NCI-H82 (cell line): ENCODE data around the gene PAPLN.
A peak's percentile ranks its signal among the peaks of the same experiment; 100 is the strongest.
"Not testable (repeated sequence)": the region's sequence is repeated elsewhere in the genome, so short reads cannot be mapped to it uniquely, and the experiment has no call there.

Experiments used
- DNase-seq: peaks from one replicate; lab custom pipeline; 2025; lab: John Stamatoyannopoulos, UW

PAPLN gene

GRCh38 chr14:73290279-73290678 lies 53.0 kb downstream of the PAPLN start:
- no peak for DNase-seq

- no peak for DNase-seq
Measured at GRCh38 chr14:73293782-73294781, 56.8 kb downstream of the PAPLN start.

- DNase-seq, result peak; percentile 91
Measured at GRCh38 chr14:73295198-73295796, 58.0 kb downstream of the PAPLN start.

GRCh38 chr14:73305499-73305898 lies 68.2 kb downstream of the PAPLN start:
- no peak for DNase-seq

- DNase-seq, result no peak
Measured at GRCh38 chr14:73307261-73307660, 70.0 kb downstream of the PAPLN start.

- not testable (repeated sequence) for DNase-seq
Measured at GRCh38 chr14:73309207-73309606, 71.9 kb downstream of the PAPLN start.

GRCh38 chr14:73311708-73312030 lies 74.4 kb downstream of the PAPLN start:
- no peak for DNase-seq

- DNase-seq, result no peak
Measured at GRCh38 chr14:73312687-73313086, 75.4 kb downstream of the PAPLN start.

- DNase-seq, result no peak
Measured at GRCh38 chr14:73313151-73313550, 75.8 kb downstream of the PAPLN start.

GRCh38 chr14:73323896-73324399 lies 86.6 kb downstream of the PAPLN start:
- DNase-seq, result peak; percentile 24
